GM19372 (cell line): Measurements from ENCODE around the gene EXOSC9.

Experiments
- ATAC-seq: cut with Tn5 transposase; IDR thresholded peaks from one replicate; pipeline ENCODE4 v1.9.1; 2021; ENCODE audit warnings: mild to moderate bottlenecking, low read depth, moderate library complexity; ENCODE audit not compliant: unreplicated experiment

Gene EXOSC9

GRCh38 chr4:121788896-121789295 lies 12.2 kb upstream of the EXOSC9 start:
- ATAC-seq = no peak

GRCh38 chr4:121789455-121789854 lies 11.7 kb upstream of the EXOSC9 start:
- no peak for ATAC-seq

GRCh38 chr4:121789960-121790829 lies 10.9 kb upstream of the EXOSC9 start:
- no peak for ATAC-seq

GRCh38 chr4:121790976-121791375 lies 10.1 kb upstream of the EXOSC9 start:
- no peak for ATAC-seq

- ATAC-seq = no peak
These were observed 9.6 kb upstream of the EXOSC9 start for GRCh38 chr4:121791481-121791880.

GRCh38 chr4:121792966-121793365 lies 8.2 kb upstream of the EXOSC9 start:
- no peak for ATAC-seq

- no peak for ATAC-seq
These were observed 6.5 kb upstream of the EXOSC9 start for GRCh38 chr4:121794505-121795188.

- no peak for ATAC-seq
These were observed 4.8 kb upstream of the EXOSC9 start for GRCh38 chr4:121796283-121796682.

GRCh38 chr4:121799208-121799823 lies 1.8 kb upstream of the EXOSC9 start:
- no peak for ATAC-seq

GRCh38 chr4:121799867-121800501 lies 1.1 kb upstream of the EXOSC9 start:
- ATAC-seq = no peak

GRCh38 chr4:121800638-121800960 lies 524 bp upstream of the EXOSC9 start:
- peak; percentile 30 for ATAC-seq

- no peak for ATAC-seq
These were observed 572 bp downstream of the EXOSC9 start for GRCh38 chr4:121801715-121802075.

GRCh38 chr4:121806411-121806810 lies 5.3 kb downstream of the EXOSC9 start:
- no peak for ATAC-seq

GRCh38 chr4:121811122-121811521 lies 10.0 kb downstream of the EXOSC9 start:
- no peak for ATAC-seq

GRCh38 chr4:121814756-121815155 lies 13.6 kb downstream of the EXOSC9 start:
- no peak for ATAC-seq

GRCh38 chr4:121817006-121817405 lies 15.9 kb downstream of the EXOSC9 start:
- no peak for ATAC-seq

GRCh38 chr4:121817701-121818100 lies 16.6 kb downstream of the EXOSC9 start:
- no peak for ATAC-seq

- ATAC-seq = no peak
These were observed 17.1 kb downstream of the EXOSC9 start for GRCh38 chr4:121818215-121818614.

- no peak for ATAC-seq
These were observed 18.3 kb downstream of the EXOSC9 start for GRCh38 chr4:121819216-121819965.

GRCh38 chr4:121822047-121822446 lies 20.9 kb downstream of the EXOSC9 start:
- no peak for ATAC-seq
